HCT116 (cell line): ENCODE data around the gene HOXB2. TPM values are rescaled to one million over a fixed set of nuclear protein-coding genes. Genes with fewer than 3 reads are reported as not detected.

Experiments
- ATAC-seq: fragments of 200-7000 bp; cut with Tn5 transposase; 2 replicates; pipeline ENCODE4 v1.9.1; 2020; ENCODE audit warnings: mild to moderate bottlenecking, moderate library complexity
- BruUV-seq: library from RNA; stranded (reverse); fragments of 400-500 nt; replicated peaks from 2 replicates; lab custom pipeline; 2021; lab: Mats Ljungman, UMichigan
- CTCF ChIA-PET: fragments of 300-600 bp; sonication (Branson Sonifier 250); formaldehyde crosslinking; loops from one replicate; lab custom pipeline; 2021; ENCODE audit warnings: antibody characterized with exemption; lab: Charles Lee
- POLR2A ChIA-PET: fragments of 300-600, 350-600 bp; sonication (Branson Sonifier 250); formaldehyde crosslinking; loops from one replicate; lab custom pipeline; 2021; ENCODE audit warnings: antibody characterized with exemption; lab: Charles Lee
- RAD21 ChIA-PET, 2 experiments: fragments of 300-600 bp; sonication (Branson Sonifier 250); formaldehyde crosslinking; loops; one replicate each; lab custom pipeline; 2023; ENCODE audit warnings: low total read pairs in 2 of 2; ENCODE audit not compliant: uncharacterized antibody in 2 of 2, unreplicated experiment in 2 of 2, low non-redundant PET in 1 of 2; lab: Charles Lee
- DNase-seq: peaks from one replicate; pipeline ENCODE4 v3.0.0-alpha.2; 2010; ENCODE audit warnings: low read depth, low spot score
- H2AFZ ChIP-seq: fragments of 200-600 bp; shearing (Covaris generic), sonication (generic); 2 replicates; pipeline ENCODE4 v1.6.1; 2017; ENCODE audit warnings: low read depth, mixed run types, mixed read lengths, antibody characterized with exemption, low read length; ENCODE audit not compliant: poor library complexity, severe bottlenecking
- H3K27ac ChIP-seq: 2 replicates; pipeline ENCODE4 v1.5.1; 2012; ENCODE audit warnings: low read depth, low read length
- H3K27me3 ChIP-seq: fragments of 200-600 bp; sonication (generic); 2 replicates; pipeline ENCODE4 v1.6.1; 2016; ENCODE audit warnings: mixed run types, low read length, mixed read lengths; ENCODE audit not compliant: insufficient read depth
- H3K36me3 ChIP-seq, 2 experiments: fragments of 200-500 bp in 1 of 2; fragments of 200-600 bp in 1 of 2; sonication (Bioruptor generic) in 1 of 2; sonication (generic) in 1 of 2; 2 replicates each; pipeline versions ENCODE4 v1.5.1 to v1.6.1; 2014 to 2016; ENCODE audit warnings: low read length in 2 of 2, inconsistent platforms in 1 of 2, mixed read lengths in 1 of 2, mixed run types in 1 of 2; ENCODE audit not compliant: insufficient read depth in 2 of 2, control insufficient read depth in 1 of 2
- H3K4me1 ChIP-seq, 2 experiments: fragments of 200-600 bp in 1 of 2; sonication (generic) in 1 of 2; 2 replicates each; pipeline versions ENCODE4 v1.5.1 to v1.6.1; 2012 to 2017; ENCODE audit warnings: low read length in 2 of 2, inconsistent platforms in 1 of 2, mild to moderate bottlenecking in 1 of 2, mixed read lengths in 1 of 2, mixed run types in 1 of 2, moderate library complexity in 1 of 2; ENCODE audit not compliant: insufficient read depth in 2 of 2, control insufficient read depth in 1 of 2
- H3K4me2 ChIP-seq: fragments of 200-600 bp; sonication (generic); 2 replicates; pipeline ENCODE4 v1.6.1; 2017; ENCODE audit warnings: mixed run types, low read length, mixed read lengths
- H3K4me3 ChIP-seq, 2 experiments: fragments of 200-600 bp in 1 of 2; sonication (generic) in 1 of 2; replicated peaks in 1 of 2; 2 replicates each; pipeline ENCODE4 v1.5.1; 2011 to 2016; ENCODE audit warnings: low read length in 2 of 2, control low read depth in 1 of 2, low read depth in 1 of 2, mild to moderate bottlenecking in 1 of 2, mixed read lengths in 1 of 2, mixed run types in 1 of 2
- H3K79me2 ChIP-seq: fragments of 200-600 bp; sonication (generic); 2 replicates; pipeline ENCODE4 v1.6.1; 2017; ENCODE audit warnings: mild to moderate bottlenecking, mixed run types, low read length, moderate library complexity, mixed read lengths; ENCODE audit not compliant: insufficient read depth
- H3K9ac ChIP-seq: fragments of 200-600 bp; sonication (generic); 2 replicates; pipeline ENCODE4 v1.6.1; 2016; ENCODE audit warnings: low read length, mixed read lengths
- H3K9me2 ChIP-seq: fragments of 200-600 bp; sonication (generic), shearing (Covaris generic); 2 replicates; pipeline ENCODE4 v1.6.1; 2017; ENCODE audit warnings: mixed run types, mild to moderate bottlenecking, moderate library complexity; ENCODE audit not compliant: insufficient read depth
- H3K9me3 ChIP-seq, 2 experiments: fragments of 200-500 bp in 1 of 2; fragments of 200-600 bp in 1 of 2; sonication (Bioruptor generic) in 1 of 2; sonication (generic) in 1 of 2; 2 replicates each; pipeline ENCODE4 v1.6.1; 2014 to 2017; ENCODE audit warnings: low read length in 2 of 2, mixed read lengths in 2 of 2, inconsistent platforms in 1 of 2, low read depth in 1 of 2, mild to moderate bottlenecking in 1 of 2, mixed run types in 1 of 2, moderate library complexity in 1 of 2; ENCODE audit not compliant: control insufficient read depth in 1 of 2, insufficient read depth in 1 of 2
- H4K20me1 ChIP-seq: fragments of 200-600 bp; sonication (generic), shearing (Covaris generic); 2 replicates; pipeline ENCODE4 v1.6.1; 2017; ENCODE audit warnings: mixed run types, mild to moderate bottlenecking, moderate library complexity; ENCODE audit not compliant: insufficient read depth
- CEBPB ChIP-seq: IDR thresholded peaks from 2 replicates; pipeline ENCODE4 v1.6.1; 2012; ENCODE audit warnings: low read depth
- EGR1 ChIP-seq: IDR thresholded peaks from 2 replicates; pipeline ENCODE4 v1.6.1; 2012; ENCODE audit warnings: low read depth
- ELF1 ChIP-seq: IDR thresholded peaks from 2 replicates; pipeline ENCODE4 v1.6.1; 2012; ENCODE audit warnings: low read depth, borderline replicate concordance
- EZH2 ChIP-seq: fragments of 200-600 bp; sonication (generic); IDR thresholded peaks from 2 replicates; pipeline ENCODE4 v1.6.1; 2017; ENCODE audit warnings: antibody characterized with exemption, mixed run types
- RAD21 ChIP-seq: IDR thresholded peaks from 2 replicates; pipeline ENCODE4 v1.6.1; 2012; ENCODE audit warnings: low read depth, mild to moderate bottlenecking
- REST ChIP-seq: IDR thresholded peaks from 2 replicates; pipeline ENCODE4 v1.6.1; 2012; ENCODE audit warnings: low read depth
- SRF ChIP-seq: IDR thresholded peaks from 2 replicates; pipeline ENCODE4 v1.6.1; 2012; ENCODE audit warnings: low read depth
- ZBTB33 ChIP-seq: IDR thresholded peaks from 2 replicates; pipeline ENCODE4 v1.6.1; 2011; ENCODE audit warnings: mild to moderate bottlenecking, low read length, moderate library complexity; ENCODE audit not compliant: insufficient replicate concordance; ENCODE audit errors: extremely low read depth
- intact Hi-C: fragments of 100-400 bp; cut with micrococcal nuclease; formaldehyde crosslinking; loops from 2 replicates; pipeline ENCODE4 v1.10.0; 2022
- total RNA-seq: library from RNA; stranded (reverse); gene quantifications from one replicate; pipeline ENCODE4 v1.2.1, GENCODE V29; 2021; ENCODE audit not compliant: unreplicated experiment

The HOXB2 gene
- total RNA-seq, 1 experiment from 2014 or later = 2.0 TPM

GRCh38 chr17:48551596-48552465 is 6.9 kb upstream of the HOXB2 start:
- POLR2A ChIA-PET = no interaction called here

More at GRCh38 chr17:48551596-48552465, 6.9 kb upstream of the HOXB2 start:
- BruUV-seq = no TSS peak
- Histone ChIP-seq H3K27ac (no peak overlapping the region), H3K4me3 (no peak overlapping the region), H3K36me3 (peaks cover 0 to 4% of the 10 kb centered on the region in 2 experiments; a peak in 1 of 4 replicates), H3K4me1 (peaks cover 0 to under 1% of the 10 kb centered on the region in 2 experiments; a peak in 1 of 4 replicates), H3K79me2 (no peaks in the 10 kb centered on the region), H4K20me1 (no peaks in the 10 kb centered on the region), H3K4me2 (no peak overlapping the region), H3K27me3 (no peaks in the 10 kb centered on the region), H3K9me2 (no peaks in the 10 kb centered on the region), H2AFZ (no peak overlapping the region), H3K9me3 (no peaks in the 10 kb centered on the region), H3K9ac (no peak overlapping the region)
- CTCF ChIA-PET = no interaction called here
- intact Hi-C loops = no loop called here
- RAD21 ChIA-PET = no interaction called here
- TF ChIP-seq RAD21 (no peak), REST (no peak), SRF (no peak), CEBPB (no peak), ELF1 (no peak), EZH2 (no peak), EGR1 (no peak), ZBTB33 (no peak)
- ATAC-seq (no peak), DNase-seq (no peak)
